ENCODE data around the gene NUMB. TPM values are rescaled to one million over a fixed set of nuclear protein-coding genes. Genes with fewer than 3 reads are reported as not detected.
"Not testable (repeated sequence)": the region's sequence is repeated elsewhere in the genome, so short reads cannot be mapped to it uniquely, and the experiment has no call there.

The NUMB gene
- polyA plus RNA-seq, 1 experiment: 131 TPM

- Histone ChIP-seq H3K4me3 (ENCODE audit: low read depth, low read length) (no peak overlapping the region), H3K27me3 (ENCODE audit: control insufficient read depth, insufficient read depth, low read length) (no peaks in the 10 kb centered on the region), H3K36me3 (ENCODE audit: control insufficient read depth, insufficient read depth, low read length) (peaks cover 2% of the 10 kb centered on the region)
- TF ChIP-seq, protein P1, sequence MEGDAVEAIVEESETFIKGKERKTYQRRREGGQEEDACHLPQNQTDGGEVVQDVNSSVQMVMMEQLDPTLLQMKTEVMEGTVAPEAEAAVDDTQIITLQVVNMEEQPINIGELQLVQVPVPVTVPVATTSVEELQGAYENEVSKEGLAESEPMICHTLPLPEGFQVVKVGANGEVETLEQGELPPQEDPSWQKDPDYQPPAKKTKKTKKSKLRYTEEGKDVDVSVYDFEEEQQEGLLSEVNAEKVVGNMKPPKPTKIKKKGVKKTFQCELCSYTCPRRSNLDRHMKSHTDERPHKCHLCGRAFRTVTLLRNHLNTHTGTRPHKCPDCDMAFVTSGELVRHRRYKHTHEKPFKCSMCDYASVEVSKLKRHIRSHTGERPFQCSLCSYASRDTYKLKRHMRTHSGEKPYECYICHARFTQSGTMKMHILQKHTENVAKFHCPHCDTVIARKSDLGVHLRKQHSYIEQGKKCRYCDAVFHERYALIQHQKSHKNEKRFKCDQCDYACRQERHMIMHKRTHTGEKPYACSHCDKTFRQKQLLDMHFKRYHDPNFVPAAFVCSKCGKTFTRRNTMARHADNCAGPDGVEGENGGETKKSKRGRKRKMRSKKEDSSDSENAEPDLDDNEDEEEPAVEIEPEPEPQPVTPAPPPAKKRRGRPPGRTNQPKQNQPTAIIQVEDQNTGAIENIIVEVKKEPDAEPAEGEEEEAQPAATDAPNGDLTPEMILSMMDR (IDR thresholded peaks at IDR 0.05; ENCODE audit: insufficient read depth, low read depth, low read length): no peak
- CTCF ChIA-PET: interaction anchor here (1.2 kb wide), 1 partner anchor 63 kb away, joined by 4 read pairs; no protein-coding TSS in a partner anchor
- POLR2A ChIA-PET: no interaction called here
- no peak for DNase-seq (ENCODE audit: low read depth)
Observed at GRCh38 chr14:73358187-73358586, 100.2 kb downstream of the NUMB start.

GRCh38 chr14:73349091-73349490 is 109.3 kb downstream of the NUMB start:
- H3K27me3 ChIP-seq (ENCODE audit: control insufficient read depth, insufficient read depth, low read length); H3K36me3 ChIP-seq (ENCODE audit: control insufficient read depth, insufficient read depth, low read length); DNase-seq (ENCODE audit: low read depth); POLR2A ChIA-PET; CTCF ChIA-PET; H3K4me3 ChIP-seq (ENCODE audit: low read depth, low read length): not testable (repeated sequence)

DNA sequence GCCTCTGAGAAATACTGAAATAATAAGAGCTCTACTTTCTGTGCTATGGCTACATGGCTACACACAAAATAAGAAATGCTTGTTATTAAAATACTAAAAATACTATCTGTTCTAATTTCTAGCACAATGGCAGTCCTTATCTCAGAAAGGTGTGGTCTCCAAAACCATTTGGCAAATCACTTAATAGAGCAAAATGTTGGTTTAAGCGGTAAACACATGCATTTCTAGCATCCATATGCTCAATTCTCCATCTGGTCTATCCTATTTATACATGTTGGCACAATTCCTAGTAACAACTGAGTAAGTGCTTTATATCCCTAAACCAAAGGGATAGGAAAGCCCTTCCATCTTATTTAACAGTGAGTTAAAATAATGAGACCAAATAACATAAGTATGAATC is 114.0 kb downstream of the NUMB start:
- TF ChIP-seq, protein P1 (IDR thresholded peaks at IDR 0.05; ENCODE audit: insufficient read depth, low read depth, low read length): no peak
- Histone ChIP-seq H3K36me3 (ENCODE audit: control insufficient read depth, insufficient read depth, low read length) (peaks cover 2% of the 10 kb centered on the region; the same call in 1 of the 2 replicates), H3K27me3 (ENCODE audit: control insufficient read depth, insufficient read depth, low read length) (no peaks in the 10 kb centered on the region), H3K4me3 (ENCODE audit: low read depth, low read length) (no peak overlapping the region)
- DNase-seq (ENCODE audit: low read depth): no peak
- CTCF ChIA-PET: no interaction called here
- POLR2A ChIA-PET: no interaction called here

GRCh38 chr14:73342670-73343069 is 115.7 kb downstream of the NUMB start:
- Histone ChIP-seq H3K4me3 (ENCODE audit: low read depth, low read length) (no peak overlapping the region), H3K36me3 (ENCODE audit: control insufficient read depth, insufficient read depth, low read length) (peaks cover 2% of the 10 kb centered on the region; the same call in 1 of the 2 replicates), H3K27me3 (ENCODE audit: control insufficient read depth, insufficient read depth, low read length) (no peaks in the 10 kb centered on the region)
- ChIA-PET CTCF (no interaction called here), POLR2A (no interaction called here)
- DNase-seq (ENCODE audit: low read depth): no peak
- TF ChIP-seq, protein P1 (IDR thresholded peaks at IDR 0.05; ENCODE audit: insufficient read depth, low read depth, low read length): no peak

GRCh38 chr14:73339846-73340595 is 118.3 kb downstream of the NUMB start:
- no peak for DNase-seq (ENCODE audit: low read depth)
- TF ChIP-seq, protein P1 (IDR thresholded peaks at IDR 0.05; ENCODE audit: insufficient read depth, low read depth, low read length): no peak
- ChIA-PET POLR2A (no interaction called here), CTCF (interaction anchor here (0.6 kb wide), 1 partner anchor 1204 kb away, joined by 3 read pairs; no protein-coding TSS in a partner anchor)
- Histone ChIP-seq H3K4me3 (ENCODE audit: low read depth, low read length) (no peak overlapping the region), H3K36me3 (ENCODE audit: control insufficient read depth, insufficient read depth, low read length) (peaks cover 2% of the 10 kb centered on the region; the same call in 1 of the 2 replicates), H3K27me3 (ENCODE audit: control insufficient read depth, insufficient read depth, low read length) (no peaks in the 10 kb centered on the region)
